ENCODE measurements around the gene ZNF385A.

ZNF385A gene

DNA sequence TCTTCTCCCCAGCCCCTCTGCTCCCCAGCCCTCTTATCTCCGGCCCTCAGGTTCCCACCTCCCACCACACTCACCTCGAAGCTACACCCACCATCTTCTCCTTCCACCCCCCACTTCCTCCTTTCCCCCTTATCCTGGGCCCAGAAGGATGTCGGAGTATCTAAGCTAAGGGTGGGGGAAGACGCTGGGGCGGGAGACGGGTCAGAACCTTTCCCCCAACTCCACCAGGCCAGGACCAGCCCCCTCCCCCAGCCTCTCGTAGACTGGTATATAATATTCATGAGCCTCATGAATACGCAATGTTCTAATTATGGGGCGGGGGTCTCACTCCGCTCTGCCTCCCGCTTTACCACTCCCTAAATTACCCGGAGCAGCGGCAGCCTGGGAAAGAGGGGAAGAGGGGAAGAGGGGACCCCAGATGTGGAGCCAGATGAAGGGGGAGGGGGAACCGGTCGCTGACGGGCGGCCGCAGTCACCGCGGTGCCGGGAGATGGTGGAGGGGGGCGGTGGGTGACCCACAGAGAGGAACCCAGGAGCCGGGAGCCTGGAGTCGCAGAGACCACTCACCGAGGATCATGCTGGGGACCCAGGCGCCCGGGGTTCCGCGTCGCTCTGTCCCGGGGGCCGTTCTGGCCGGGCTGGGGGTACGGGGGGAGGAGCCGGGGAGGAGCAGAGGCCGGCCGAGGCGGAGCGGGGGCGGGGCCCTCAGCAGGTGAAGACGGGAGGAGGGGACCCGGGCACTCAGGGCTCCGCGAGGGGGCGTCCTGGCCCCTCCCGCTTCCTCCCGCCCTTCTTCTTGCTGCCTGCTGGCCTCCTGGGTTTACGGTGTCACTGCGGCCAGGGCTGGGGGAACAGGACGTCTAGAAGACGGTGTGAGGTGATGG is 6.4 kb upstream of the ZNF385A start:
- DNase-seq: peak; percentile 86

DNA sequence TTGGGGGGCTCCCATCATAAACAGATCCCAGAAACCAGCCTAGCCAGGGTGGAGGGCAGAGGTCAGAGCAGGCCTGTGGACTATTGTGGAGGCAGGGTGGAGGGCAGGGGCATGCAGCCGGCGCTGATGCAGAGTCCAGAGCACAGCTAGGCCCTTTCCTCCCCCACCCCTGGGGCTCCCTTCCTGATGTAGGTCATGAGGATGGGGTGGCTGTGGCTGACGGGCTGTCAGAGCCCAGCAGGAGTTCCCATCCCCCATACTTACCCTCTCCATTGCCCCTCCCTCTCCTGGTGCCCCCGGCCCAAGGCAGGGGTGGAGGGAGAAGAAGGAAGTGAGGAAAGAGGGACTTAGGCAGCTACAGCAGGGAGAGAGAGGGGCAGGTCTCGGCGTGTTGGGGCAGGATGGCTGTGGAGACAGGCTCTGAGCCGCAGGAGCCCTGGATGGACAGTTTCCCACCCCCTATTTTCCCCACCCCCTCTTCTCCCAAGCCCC is 5.7 kb upstream of the ZNF385A start:
- peak; percentile 51 for DNase-seq

DNA sequence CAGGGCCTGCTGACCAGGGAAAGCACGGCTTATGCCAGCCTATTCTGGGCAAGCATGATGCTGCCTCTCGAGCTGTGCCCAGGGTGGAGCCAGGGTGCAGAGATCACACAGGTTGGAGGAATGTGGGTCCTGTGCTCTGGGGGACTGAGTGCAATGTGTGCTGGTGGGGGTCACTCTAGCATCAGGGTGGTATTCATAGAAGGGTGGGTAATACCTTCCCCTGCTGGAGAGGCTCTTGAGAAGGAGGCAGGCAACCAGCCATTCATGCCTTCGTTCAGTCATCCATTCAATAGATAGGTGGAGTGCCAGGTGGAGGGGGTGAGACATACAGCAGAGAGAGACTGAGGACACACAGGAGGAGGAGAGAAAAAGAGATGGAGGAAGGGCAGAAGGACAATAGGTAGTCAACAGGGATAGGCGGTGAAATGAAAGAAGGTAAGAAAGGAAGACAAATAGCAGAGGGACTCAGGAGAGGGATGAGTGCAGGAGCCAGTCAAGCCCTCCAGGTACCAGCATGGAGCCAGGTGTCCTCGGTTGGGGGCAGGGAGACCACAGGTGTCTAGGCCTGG is 5.2 kb upstream of the ZNF385A start:
- no peak for DNase-seq

DNA sequence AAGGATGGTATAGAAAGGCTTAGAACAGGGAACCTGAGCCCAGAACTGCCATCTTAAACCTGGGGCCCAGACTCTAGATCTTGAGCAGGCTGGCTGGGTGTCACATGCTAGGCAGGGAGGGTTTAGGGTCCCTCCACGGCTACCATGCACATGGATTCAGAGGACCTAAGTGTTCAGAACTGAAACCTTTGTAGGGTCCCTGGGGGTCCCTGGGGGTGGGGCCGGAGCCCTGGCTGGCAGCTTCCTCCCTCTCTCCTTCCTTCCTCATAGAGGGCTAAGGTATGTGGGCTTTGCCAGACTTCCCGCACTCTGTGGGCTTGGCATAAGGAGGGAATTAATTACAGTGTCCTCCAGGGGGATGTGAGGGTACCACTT is 4.6 kb upstream of the ZNF385A start:
- no peak for DNase-seq

DNA sequence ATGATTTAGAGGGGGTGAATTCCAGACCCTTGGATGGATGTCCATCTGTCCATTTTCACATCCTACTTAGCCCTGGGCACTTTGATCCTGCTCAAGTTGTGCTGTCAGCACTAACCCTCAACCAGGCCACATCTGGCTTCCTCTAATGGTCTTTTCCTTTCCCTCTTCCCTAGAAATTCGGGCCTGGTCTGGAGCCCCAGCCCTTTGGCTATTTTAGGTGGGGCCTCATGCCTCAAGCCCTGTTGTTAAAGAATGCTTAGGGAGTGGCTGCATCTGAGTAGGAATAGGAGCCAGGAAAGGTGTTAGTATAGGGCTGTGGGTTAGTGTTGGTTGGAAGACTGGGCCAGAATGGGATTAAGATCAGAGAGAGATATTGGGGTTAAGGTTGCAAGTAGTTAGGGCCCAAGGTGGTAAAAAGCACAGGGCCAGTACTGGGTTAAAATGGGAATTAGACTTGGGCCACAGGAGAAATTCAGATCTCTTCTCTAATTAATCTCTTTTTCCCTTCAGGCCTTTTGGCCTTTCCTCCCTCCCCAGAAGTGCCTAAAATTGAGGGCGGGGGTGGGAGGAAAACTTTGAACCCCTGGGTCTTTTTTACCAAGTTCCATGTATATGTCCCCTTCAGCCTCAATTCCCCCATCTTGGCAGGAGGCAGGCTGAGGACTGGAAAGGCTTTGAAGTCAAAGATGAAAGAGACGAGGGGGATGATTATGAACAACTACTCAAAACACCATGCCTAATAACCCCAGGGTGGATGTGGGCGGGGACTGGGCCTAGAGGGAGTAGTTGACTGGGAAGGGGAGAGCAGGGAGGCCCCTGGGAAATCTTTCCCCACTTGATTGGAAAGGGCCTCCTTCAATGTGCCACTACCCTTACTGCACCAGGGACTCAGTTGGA is 4.0 kb upstream of the ZNF385A start:
- no peak for DNase-seq

DNA sequence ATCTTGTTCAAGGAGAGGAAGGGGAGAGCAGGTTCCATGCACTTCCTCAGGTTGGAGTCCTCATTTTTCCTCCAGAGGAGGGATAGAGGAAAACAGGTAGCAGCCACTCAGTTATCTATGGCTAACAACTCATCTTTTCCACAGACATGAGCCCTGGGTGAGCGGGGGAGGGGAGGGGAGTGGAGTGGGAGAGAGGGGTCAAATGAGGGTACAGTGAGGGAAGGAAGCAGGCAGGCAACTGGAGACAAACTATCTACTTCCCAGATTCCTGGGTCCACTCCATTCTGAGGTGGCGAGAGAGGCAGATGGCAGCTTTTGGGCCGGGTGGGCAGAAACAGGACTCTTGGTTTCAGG is 2.6 kb upstream of the ZNF385A start:
- no peak for DNase-seq

DNA sequence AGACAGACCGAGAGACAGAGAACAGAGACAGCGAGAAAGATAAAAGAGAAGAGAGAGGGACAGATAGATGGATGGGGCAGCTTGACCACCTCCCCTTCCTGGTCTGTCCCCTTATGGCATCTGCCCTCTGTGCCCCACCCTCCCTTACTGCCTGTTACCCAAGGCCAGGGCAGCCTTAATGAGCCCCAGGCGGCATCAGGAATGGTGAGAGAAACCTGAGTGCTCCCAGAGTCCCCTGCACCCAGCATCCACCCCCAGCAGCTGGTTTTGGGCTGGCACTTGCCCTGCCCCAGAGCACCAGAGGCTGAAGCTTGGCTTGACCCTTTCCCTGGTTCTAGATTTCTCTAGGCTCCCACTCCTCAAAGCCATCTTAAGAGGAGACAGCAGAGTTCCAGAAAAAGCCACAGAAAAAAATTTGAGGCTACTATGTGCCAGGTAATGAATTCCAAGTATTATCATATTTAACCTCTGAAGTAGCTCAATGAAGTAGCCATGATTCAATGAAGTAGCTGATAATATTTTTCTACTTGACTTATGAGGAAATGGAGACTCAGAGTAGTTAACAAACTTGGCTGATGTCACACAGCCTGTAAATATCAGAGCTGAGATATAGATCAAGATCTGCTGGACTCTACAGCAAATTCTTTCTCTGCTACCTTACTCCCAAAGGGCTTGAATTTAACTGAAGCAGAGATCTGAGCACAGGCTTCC is 2.0 kb upstream of the ZNF385A start:
- no peak for DNase-seq

DNA sequence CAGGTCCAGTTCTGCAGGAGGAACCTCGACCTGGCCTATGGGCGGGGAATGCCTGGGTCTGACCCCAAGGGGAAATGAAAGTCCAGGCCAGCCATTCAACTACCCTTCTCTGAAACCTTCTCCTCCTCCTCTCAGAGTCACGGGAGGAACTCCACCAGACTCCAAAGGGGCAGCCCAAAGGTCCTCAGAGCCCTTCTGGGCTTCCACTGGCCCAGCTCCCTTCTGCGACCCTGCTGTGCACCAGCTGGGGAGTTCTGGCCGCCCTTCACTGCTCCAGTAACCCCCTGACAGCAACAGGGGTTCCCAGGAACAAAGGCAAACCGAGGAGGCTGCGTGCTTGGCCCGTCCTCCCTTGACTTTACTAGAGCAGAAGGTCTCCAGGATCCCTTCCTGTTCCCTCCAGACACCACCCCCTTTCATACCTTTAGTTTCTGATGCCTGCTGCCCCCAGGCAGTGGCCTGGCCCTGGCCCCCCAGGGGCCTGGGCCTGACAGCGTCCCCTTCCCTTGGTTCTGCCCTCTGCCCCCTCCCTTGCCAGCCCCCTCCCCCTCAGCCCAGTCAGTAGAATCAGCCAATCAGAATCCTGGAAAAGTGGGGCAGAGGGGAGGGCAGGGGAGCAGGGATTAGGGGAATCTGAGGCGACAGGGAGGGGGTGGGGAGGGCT is 850 bp upstream of the ZNF385A start:
- DNase-seq: no peak

DNA sequence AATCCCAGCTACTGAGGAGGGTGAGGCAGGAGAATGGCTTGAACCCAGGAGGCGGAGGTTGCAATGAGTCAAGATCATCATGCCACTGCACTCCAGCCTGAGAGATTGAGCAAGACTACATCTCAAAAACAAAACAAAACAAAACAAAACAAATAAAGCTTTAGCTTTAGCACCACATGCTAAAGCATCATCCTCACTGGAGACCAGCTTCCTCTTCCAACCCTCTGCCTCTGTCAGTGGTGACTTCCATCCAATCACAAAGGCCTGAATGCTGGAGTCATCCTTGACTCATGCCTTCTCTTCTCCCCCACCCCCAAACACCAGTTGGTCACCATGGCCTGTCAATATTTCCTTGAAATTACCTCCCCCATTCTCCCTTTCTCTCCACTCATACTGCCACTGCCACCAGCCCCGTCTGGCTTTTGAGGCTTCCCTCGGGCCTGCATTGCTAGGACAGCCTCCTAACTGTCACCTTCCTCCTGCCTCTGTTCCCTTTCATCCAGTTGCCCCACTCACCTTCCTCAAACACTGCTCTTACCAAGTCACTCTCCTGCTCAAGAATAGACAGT is 1.4 kb downstream of the ZNF385A start:
- DNase-seq: no peak

DNA sequence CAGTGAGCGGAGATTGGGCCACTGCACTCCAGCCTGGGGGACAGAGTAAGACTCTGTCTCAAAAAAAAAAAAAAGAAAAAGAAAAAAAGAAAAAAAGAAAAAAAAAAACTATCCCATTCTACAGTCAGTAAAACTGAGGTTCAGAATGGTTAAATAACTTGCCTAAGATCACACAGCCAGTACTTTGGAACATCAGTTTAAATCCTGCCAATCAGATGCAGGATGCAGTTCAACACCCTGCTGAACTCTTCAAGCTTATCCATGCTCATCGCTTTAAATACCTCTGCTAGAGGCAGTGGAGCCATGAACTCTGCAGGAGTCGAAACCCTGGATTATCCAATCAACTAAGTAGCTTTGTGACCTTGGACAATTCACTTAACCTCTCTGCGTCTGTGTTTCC is 3.4 kb downstream of the ZNF385A start:
- DNase-seq: no peak

DNA sequence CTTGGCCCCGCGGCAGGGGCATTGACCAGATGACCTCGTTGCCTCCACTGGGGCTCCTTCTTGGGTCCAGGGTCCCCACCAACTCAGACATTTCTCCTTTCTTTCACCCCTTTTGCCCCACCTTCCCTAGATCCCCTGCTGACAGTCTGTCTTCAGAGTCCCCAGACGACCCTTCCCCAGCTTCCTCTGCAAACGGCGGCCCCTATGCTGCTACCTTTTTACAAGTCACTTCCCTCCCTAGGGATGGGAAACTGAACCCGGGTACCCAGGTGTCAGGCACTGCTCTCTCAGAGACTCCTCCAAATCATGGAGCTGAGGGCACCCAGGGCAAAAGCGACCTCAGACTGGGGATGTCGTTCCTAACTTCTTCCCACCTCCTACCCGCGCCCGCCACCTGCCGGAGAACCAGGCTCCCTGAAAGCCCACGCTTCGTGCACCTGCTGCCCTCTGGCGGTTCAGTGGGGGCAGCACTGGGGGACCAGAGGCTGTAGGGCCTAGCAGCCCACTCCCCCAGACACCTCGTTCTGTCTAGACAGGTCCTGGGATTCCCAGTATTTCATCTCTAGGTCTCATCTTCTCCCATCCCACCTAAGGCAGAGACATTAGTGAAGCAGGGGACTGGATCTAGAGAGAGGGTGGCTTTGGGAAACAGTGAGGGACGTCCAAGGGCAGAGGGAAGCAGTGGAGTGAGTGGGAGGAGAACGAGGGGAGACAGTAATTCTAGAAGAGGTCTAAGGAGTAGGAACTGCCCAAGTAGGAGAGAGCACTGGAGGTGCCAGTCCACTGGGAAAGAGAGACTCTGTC is 4.9 kb downstream of the ZNF385A start:
- DNase-seq: peak; percentile 67

DNA sequence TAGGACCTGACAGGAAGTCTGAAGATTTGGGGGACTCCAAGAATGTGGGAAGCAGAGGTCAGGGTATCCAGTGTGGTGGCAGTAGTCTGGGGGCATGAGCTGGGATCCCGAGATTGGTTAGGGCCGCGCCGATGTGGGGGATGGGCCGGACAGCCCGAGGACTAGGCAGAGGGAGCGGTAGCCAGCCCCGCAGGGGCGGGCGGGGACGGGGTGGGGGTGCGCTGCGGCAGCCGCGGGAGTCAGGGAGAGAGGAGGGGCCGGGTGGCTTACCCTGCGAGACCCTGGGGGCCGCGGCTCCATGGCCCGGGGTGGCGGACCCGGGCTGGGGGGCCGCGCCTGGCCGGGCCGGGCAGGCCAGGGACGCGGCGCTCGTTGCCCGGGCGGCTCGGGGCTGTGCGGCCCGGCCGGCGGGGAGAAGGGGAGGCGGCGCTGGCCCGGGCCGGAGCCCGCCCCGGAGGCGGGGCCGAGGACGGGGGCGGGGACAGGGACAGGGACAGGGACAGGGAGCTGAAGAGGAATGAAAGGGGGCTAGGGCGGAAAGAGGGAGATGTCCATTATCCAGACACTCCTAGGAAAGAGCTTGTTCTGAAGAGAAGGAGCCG is 5.6 kb downstream of the ZNF385A start:
- DNase-seq: no peak

DNA sequence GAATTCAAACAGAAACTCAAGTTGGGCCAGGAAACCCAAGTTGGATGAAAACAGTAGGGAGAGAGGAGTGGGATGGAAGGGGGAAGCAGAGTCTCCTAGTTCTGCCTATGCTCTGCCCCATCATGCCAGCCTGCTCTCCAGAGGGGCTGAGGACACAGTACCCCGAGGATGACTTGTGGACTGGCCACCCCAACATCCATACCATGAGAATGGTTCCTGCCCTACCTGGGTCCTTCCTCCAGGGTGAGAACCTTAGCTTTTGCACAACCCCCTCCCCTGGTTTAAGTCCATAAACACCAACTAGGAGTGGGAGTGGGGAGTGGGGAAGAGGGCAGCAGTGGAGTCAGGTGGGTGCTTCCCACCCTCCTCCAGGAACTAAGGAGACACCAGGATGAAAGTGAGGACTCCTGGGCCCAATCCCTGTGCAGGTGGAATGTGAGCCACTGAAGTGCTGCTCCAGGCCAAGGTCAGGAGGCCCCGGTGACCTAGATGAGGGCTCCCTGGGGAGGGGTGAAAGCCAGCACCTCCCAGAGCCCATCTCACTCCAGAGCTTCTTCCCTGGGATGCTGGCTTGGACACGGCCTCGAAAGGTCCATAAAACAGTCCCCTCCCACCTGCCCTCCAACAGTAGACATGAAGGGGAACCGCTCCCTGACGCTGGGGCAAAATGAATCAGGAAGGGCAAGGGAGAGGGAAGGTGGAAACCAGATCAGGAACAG is 6.6 kb downstream of the ZNF385A start:
- no peak for DNase-seq

DNA sequence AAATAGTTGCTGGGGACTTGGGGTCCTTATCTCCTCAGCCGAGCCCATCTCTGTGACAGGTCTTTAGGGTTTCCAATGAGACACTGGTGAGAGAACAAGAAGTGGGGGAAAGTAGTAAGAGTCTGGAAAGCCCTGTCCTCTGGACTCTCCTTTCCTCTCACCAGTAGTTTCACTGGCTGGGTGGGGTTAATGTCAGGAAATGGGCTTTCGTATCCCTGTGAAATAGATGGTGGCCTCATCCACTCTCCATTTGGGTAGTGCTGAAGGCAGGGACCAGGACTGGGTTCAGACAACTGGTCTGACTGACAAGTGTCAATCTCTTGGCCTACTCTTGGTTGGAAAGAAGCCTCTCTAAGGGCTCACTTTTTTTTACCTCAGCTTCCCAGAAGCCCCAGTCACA is 7.5 kb downstream of the ZNF385A start:
- no peak for DNase-seq

DNA sequence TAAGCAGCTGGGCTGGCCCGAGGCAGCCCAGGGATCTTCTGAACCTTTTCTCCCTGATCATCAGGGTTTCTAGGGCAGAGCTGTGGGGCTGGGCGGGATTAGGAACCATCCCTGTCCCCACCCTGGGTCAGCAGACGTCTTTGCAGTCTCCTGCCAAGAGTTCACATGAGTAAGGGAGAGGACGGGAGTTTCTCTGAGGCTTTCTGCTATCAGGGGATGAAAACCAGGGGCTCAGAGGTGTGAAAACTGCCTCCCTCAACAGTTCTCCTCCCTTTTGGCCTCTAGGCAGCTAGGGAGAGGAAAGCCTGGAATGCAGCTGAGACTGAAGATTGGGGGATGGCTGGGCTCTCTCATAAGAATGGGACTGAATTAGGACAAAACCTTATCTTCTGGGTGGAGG is 7.9 kb downstream of the ZNF385A start:
- DNase-seq: no peak

DNA sequence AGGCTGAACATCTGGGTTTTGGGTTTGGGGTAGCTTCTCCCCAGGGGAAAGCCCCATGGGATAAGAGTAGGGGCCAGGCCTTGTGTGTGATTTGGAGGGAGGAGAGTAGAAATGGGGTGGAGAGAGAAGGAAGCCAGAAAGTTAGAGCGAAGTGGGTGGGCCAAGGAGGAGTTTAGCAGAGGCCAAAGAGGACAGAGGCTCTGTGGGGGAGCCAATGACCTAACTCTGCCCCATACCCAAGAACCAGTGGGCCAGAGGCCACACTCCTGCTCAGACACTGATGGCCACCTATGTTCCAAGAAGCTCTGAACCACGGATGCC is 9.3 kb downstream of the ZNF385A start:
- no peak for DNase-seq

DNA sequence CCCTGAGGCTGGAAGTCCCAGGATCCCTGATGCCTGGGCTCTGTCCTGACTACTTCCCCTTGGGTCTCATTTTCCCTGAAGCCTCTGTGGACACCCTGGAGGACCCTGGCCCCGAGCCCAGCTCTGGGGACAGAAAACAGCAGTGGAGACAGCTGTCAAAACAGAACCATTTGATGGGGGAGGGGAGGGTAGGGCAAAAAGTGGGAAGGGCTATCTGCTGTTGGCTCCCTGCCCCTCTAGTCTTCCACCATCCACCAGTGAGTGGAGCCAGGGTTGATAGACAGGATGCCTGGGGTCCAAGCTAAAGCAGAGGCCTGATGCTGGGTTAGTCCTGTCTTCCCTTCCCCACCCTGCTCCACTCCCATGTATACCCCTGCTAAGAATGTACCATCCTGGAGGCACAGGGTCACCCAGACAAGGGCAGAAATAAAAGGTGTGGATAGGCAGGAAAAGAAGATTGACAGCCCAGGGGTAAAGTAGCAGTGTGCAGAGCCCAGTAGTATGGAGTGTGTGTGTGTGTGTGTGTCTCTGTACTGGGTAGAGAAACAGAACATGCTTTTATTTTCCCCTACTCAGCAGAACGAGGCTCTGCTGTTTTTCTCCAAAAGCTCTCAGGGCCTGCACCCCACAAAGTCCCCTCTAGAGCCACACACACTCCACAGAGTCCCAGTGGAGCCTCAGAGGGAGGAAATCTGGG is 9.8 kb downstream of the ZNF385A start:
- no peak for DNase-seq

DNA sequence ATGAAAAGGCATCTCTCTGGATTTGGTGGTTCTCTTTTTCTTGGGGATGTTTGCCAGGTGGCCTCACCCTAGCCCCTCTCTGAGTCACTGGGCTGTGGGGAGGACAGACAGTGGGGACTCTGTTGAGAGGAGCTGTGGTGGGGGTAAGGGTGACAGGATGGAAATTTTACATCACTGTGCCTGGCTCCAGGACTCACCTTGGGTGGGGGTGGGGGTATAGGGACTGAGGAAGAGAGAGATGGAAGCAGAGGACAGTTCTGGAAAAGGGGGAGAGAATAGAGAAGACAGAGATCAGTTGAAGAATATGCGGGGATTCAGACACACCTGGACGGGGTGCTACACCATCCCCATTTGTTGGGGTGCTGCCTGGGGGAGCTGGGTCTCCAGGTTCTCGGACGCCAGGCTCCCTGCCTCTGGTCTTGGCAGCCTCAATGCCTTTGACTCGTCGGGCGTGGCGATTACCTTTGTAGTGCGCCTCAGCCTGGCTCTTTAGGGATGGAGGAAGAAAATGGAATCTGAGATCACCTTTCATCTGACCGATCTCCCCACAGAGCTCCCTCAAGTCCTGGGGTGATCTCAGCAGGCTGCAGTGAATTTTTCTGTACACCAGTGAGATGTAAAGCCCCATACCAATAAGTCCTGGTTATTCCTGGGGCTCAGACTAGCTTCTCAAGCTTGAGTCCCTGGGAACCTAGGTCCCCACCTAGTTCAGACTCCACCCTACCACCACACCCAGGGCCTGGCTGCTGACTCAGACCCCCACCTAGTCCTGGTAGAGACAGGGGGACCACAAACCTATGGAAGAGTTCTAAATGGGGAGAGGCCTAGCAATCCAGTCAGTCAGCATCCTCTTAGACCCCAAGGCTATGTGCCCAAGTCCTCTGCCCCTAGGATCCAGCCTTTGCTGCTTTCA is 10.6 kb downstream of the ZNF385A start:
- DNase-seq: no peak

Measured in NCI-H2171 (cell line).